Suprapubic skin (tissue), 3 donors: ENCODE data around the gene ZDHHC13.

ENCODE experiments used
- CTCF ChIP-seq, 2 donors: fragments of 200-600 bp in 1 of 2; fragments of 450-650 bp in 1 of 2; sonication (generic) in 1 of 2; IDR thresholded peaks; one replicate each; pipeline ENCODE4 v1.5.1; 2016 to 2019; ENCODE audit warnings: antibody characterized with exemption in 2 of 2, mild to moderate bottlenecking in 1 of 2, moderate library complexity in 1 of 2
- EP300 ChIP-seq: sonication (generic); formaldehyde crosslinking; IDR thresholded peaks from one replicate; pipeline ENCODE4 v1.6.1; 2017; ENCODE audit warnings: antibody characterized with exemption
- POLR2A ChIP-seq, 2 donors: fragments of 450-650 bp; IDR thresholded peaks; one replicate each; pipeline ENCODE4 v1.6.1; 2017; ENCODE audit warnings: antibody characterized with exemption in 2 of 2, mild to moderate bottlenecking in 2 of 2, moderate library complexity in 2 of 2

GRCh38 chr11:19209617-19210370 lies 92.8 kb downstream of the ZDHHC13 start:
- TF ChIP-seq POLR2A (IDR thresholded peaks at IDR 0.05) (no peak), CTCF (IDR thresholded peaks at IDR 0.05) (no peak), EP300 (no peak)
